ENCODE measurements around the gene FAM181B.

The FAM181B gene

GRCh38 chr11:82722231-82722630, 11.4 kb downstream of the FAM181B start:
- Histone ChIP-seq H3K4me3 (no peak overlapping the region), H3K27ac (no peak overlapping the region)
- TF ChIP-seq CTCF (IDR thresholded peaks at IDR 0.05), result no peak
- DNase-seq (ENCODE audit: low spot score), result no peak

GRCh38 chr11:82720267-82721065, 13.2 kb downstream of the FAM181B start:
- H3K27ac ChIP-seq, result no peak overlapping the region
- H3K4me3 ChIP-seq, result no peak overlapping the region
- no peak for DNase-seq (ENCODE audit: low spot score)
- no peak for TF ChIP-seq CTCF (IDR thresholded peaks at IDR 0.05)

- no peak for TF ChIP-seq CTCF (IDR thresholded peaks at IDR 0.05)
- no peak overlapping the region for H3K4me3 ChIP-seq
- DNase-seq (ENCODE audit: low spot score), result no peak
- no peak overlapping the region for H3K27ac ChIP-seq
Observed at GRCh38 chr11:82719361-82720105, 14.1 kb downstream of the FAM181B start.

- H3K27ac ChIP-seq, result no peak overlapping the region
- no peak for DNase-seq (ENCODE audit: low spot score)
- no peak overlapping the region for H3K4me3 ChIP-seq
- no peak for TF ChIP-seq CTCF (IDR thresholded peaks at IDR 0.05)
Observed at GRCh38 chr11:82718821-82719220, 14.8 kb downstream of the FAM181B start.

- no peak overlapping the region for H3K4me3 ChIP-seq
- TF ChIP-seq CTCF (IDR thresholded peaks at IDR 0.05), result peak; percentile 58
- H3K27ac ChIP-seq, result no peak overlapping the region
- DNase-seq (ENCODE audit: low spot score), result no peak
Observed at GRCh38 chr11:82718307-82718706, 15.4 kb downstream of the FAM181B start.

- no peak for TF ChIP-seq CTCF (IDR thresholded peaks at IDR 0.05)
- Histone ChIP-seq H3K4me3 (no peak overlapping the region), H3K27ac (no peak overlapping the region)
- no peak for DNase-seq (ENCODE audit: low spot score)
Observed at GRCh38 chr11:82714346-82715174, 19.1 kb downstream of the FAM181B start.
